Measurements from ENCODE around the gene ASB18.

Gene ASB18

DNA sequence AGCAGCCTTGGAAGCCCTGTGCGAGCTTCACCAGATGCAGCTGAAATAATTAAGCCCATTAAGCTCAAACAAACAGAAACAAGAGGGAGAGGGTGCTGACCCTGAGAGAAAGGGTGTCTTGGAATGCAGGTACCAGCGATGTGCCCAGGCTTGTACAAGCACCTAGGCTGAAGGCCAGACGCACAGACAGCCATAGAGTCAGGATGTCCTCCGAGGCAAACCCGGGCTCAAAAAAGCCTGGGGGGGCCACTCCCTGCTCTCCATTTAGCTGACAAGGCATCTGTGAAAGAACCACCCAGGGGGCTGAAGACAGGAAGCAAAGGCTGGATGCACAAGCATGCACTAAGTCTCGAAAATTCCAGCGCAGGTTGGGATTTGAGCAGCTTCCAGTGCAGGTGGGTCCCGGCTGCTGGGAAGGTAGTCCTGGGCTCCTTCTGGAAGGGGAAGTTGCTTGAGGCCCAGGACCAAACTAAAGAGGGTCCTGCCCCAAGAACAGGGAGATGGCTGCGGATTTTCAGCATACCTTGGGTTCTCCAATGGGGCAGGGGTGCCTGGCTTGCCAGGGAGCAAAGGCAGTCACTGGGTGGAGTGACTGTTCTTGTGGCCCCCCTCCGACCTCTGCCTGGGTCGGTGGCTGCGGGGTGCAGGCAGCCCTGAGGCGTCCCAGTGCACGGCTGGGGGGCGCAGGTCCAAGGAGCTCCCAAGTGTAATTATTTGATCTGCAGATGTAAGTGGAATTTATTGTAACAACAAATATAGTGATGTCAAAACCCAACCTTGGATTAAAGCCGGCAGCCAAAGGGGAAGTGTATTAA is 102.0 kb downstream of the ASB18 start:
- Histone ChIP-seq H3K9me3 (ENCODE audit: control insufficient read depth, insufficient read depth, low read length) (no peaks in the 10 kb centered on the region), H3K27ac (ENCODE audit: low read depth, low read length) (no peak overlapping the region), H3K4me3 (ENCODE audit: low read depth, low read length) (no peak overlapping the region), H3K9ac (ENCODE audit: low read depth, low read length) (no peak overlapping the region), H3K36me3 (ENCODE audit: control insufficient read depth, insufficient read depth, low read length) (no peaks in the 10 kb centered on the region), H3K27me3 (ENCODE audit: control insufficient read depth, insufficient read depth, low read length) (peaks cover 99% of the 10 kb centered on the region), H3K4me1 (ENCODE audit: control insufficient read depth, insufficient read depth, low read length) (peaks cover 50% of the 10 kb centered on the region)

DNA sequence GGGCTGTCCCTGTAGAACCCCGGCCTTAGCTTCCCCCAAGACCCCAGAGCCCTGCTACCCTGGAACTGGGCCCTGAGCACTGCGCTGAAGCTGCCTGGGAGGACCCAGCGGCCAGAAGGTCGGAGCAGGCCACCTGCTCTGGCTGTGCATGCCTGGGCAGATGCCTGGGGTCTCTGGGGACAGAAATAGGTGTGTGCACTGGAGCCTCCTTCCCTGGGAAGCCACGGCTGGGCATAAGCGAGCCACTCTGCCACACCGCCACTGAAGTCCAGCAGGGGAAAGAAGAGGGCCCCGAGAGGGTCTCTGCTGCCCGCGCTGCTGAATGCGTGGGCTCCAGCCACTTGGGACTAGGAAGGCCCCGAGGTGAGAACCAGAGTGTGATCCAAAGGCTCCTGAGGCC is 102.7 kb downstream of the ASB18 start:
- no peak overlapping the region for H3K4me3 ChIP-seq (ENCODE audit: low read depth, low read length)
- peaks cover 99% of the 10 kb centered on the region for H3K27me3 ChIP-seq (ENCODE audit: control insufficient read depth, insufficient read depth, low read length)
- no peak overlapping the region for H3K9ac ChIP-seq (ENCODE audit: low read depth, low read length)
- no peaks in the 10 kb centered on the region for H3K36me3 ChIP-seq (ENCODE audit: control insufficient read depth, insufficient read depth, low read length)
- H3K27ac ChIP-seq (ENCODE audit: low read depth, low read length): no peak overlapping the region
- H3K4me1 ChIP-seq (ENCODE audit: control insufficient read depth, insufficient read depth, low read length): peaks cover 45% of the 10 kb centered on the region
- H3K9me3 ChIP-seq (ENCODE audit: control insufficient read depth, insufficient read depth, low read length): no peaks in the 10 kb centered on the region

DNA sequence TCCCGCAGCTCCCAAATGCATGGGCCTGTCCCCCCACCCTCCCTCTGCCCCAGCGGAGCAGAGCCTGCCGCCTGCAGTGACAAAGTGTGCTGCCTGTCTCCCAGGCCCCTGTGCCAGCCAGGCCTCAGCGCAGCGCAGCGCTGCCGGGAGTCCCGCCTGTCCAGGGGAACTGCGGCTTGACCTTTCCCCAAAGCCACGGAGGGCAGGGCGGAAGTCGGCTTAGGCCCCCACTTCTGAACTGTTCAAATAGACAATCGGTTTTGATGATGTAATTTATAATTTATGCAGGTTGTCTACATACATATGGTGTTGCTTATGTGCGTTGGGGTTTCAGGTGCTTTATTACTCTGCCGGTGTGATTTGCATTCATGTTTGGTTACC is 103.1 kb downstream of the ASB18 start:
- Histone ChIP-seq H3K27me3 (ENCODE audit: control insufficient read depth, insufficient read depth, low read length) (peaks cover 99% of the 10 kb centered on the region), H3K4me3 (ENCODE audit: low read depth, low read length) (no peak overlapping the region), H3K9ac (ENCODE audit: low read depth, low read length) (no peak overlapping the region), H3K27ac (ENCODE audit: low read depth, low read length) (no peak overlapping the region), H3K4me1 (ENCODE audit: control insufficient read depth, insufficient read depth, low read length) (peaks cover 45% of the 10 kb centered on the region), H3K36me3 (ENCODE audit: control insufficient read depth, insufficient read depth, low read length) (no peaks in the 10 kb centered on the region), H3K9me3 (ENCODE audit: control insufficient read depth, insufficient read depth, low read length) (no peaks in the 10 kb centered on the region)

DNA sequence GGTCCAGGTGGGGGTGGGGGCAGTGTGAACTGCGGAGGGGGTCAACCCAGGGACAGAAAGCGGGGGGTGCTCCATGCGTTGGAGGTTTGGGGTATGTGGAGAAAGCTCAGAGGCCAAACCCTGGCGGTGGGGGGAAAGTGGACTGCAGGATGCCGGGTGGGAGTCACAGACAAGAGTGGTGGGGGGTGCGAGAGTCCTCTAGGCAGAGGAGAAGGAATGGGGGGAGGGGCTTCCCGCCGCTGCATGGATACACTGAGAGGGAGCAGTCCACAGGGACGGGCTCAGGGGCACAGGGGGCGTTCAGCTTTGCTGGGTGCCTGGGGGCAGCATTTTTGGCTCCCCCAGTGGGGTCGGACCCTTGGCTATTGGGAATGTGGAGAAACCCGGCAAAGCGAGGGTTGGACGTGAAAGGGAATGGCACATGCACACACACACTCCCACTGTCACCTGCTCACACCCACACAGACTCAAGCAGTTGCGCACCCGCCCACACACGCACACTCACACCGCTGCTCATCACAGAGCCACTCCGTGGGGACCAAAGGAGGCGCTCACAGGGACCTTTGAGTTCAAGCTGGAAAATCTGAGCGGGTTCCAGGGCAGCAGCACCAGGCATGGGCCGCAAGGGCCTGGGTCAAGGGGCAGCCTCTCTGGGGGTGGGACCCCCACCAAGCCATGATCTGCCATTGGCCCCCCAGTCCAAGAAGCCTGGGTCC is 103.7 kb downstream of the ASB18 start:
- H3K36me3 ChIP-seq (ENCODE audit: control insufficient read depth, insufficient read depth, low read length): no peaks in the 10 kb centered on the region
- peaks cover 45% of the 10 kb centered on the region for H3K4me1 ChIP-seq (ENCODE audit: control insufficient read depth, insufficient read depth, low read length)
- H3K4me3 ChIP-seq (ENCODE audit: low read depth, low read length): no peak overlapping the region
- H3K9ac ChIP-seq (ENCODE audit: low read depth, low read length): no peak overlapping the region
- peaks cover 99% of the 10 kb centered on the region for H3K27me3 ChIP-seq (ENCODE audit: control insufficient read depth, insufficient read depth, low read length)
- no peaks in the 10 kb centered on the region for H3K9me3 ChIP-seq (ENCODE audit: control insufficient read depth, insufficient read depth, low read length)
- no peak overlapping the region for H3K27ac ChIP-seq (ENCODE audit: low read depth, low read length)

DNA sequence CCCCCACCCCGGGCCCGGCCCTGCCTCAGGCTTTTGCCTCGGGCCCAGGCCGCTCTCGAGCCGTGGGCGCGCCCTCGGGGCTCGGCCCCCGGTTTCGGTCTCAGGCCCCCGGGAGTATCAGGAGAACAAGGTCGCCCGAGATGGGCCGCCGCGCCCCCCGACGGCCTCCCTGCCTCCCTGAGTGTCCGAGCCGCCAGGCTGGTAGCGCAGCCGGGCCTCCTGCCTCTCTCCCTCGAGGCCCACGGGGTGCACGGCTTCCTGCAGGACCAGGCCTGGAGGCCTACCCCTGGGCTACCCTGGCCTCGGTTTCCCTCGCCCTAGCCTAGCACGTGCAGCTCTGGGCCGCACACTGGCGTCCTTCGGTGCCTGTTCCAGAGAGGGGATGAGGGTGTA is 104.4 kb downstream of the ASB18 start:
- H3K4me1 ChIP-seq (ENCODE audit: control insufficient read depth, insufficient read depth, low read length): peaks cover 40% of the 10 kb centered on the region
- no peak overlapping the region for H3K4me3 ChIP-seq (ENCODE audit: low read depth, low read length)
- no peak overlapping the region for H3K9ac ChIP-seq (ENCODE audit: low read depth, low read length)
- H3K9me3 ChIP-seq (ENCODE audit: control insufficient read depth, insufficient read depth, low read length): no peaks in the 10 kb centered on the region
- H3K27me3 ChIP-seq (ENCODE audit: control insufficient read depth, insufficient read depth, low read length): peaks cover 99% of the 10 kb centered on the region
- H3K27ac ChIP-seq (ENCODE audit: low read depth, low read length): peak overlapping the region; percentile 31
- no peaks in the 10 kb centered on the region for H3K36me3 ChIP-seq (ENCODE audit: control insufficient read depth, insufficient read depth, low read length)

DNA sequence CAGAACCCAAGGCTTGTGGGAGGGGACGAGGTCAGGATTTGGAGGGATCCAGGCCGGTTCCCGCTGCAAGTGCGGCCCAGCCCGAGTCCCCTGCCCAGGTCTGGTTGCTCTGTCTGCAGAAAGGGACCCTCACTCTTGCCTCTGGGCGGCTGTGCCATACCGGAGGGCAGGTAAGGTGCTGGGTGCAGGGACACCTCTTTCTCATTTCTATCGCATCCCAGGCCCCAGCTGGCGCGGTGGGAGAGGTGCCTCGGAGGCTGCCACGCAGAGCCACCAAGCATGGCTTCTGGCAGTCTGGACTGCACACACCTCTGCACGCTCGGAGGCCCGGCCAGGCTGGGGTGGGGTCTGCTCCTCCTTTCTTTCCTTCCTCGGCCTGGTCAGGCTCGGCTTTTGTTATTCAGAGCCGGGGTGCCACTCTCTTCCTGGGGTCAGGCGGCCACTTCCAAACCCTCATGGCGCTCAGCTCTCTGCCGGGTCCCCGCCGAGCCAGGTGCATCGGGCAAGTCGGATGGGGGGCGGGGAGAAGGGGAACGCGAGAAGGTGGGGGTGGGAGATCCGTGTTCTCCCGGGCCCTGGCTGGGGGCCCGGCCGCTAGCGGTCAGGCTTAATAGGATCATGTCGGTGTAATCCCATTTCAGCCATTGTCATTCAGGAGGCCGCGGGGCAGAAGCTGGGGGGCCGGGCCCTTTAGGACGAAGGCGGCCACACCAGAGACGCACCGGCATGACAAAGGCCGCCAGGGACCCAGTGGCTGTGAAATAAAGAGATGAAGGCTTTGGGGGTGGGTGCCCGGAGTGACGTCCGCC is 105.0 kb downstream of the ASB18 start:
- no peak overlapping the region for H3K4me3 ChIP-seq (ENCODE audit: low read depth, low read length)
- H3K27ac ChIP-seq (ENCODE audit: low read depth, low read length): peak overlapping the region; percentile 31
- no peaks in the 10 kb centered on the region for H3K9me3 ChIP-seq (ENCODE audit: control insufficient read depth, insufficient read depth, low read length)
- no peak overlapping the region for H3K9ac ChIP-seq (ENCODE audit: low read depth, low read length)
- peaks cover 38% of the 10 kb centered on the region for H3K4me1 ChIP-seq (ENCODE audit: control insufficient read depth, insufficient read depth, low read length)
- no peaks in the 10 kb centered on the region for H3K36me3 ChIP-seq (ENCODE audit: control insufficient read depth, insufficient read depth, low read length)
- H3K27me3 ChIP-seq (ENCODE audit: control insufficient read depth, insufficient read depth, low read length): peaks cover 99% of the 10 kb centered on the region

DNA sequence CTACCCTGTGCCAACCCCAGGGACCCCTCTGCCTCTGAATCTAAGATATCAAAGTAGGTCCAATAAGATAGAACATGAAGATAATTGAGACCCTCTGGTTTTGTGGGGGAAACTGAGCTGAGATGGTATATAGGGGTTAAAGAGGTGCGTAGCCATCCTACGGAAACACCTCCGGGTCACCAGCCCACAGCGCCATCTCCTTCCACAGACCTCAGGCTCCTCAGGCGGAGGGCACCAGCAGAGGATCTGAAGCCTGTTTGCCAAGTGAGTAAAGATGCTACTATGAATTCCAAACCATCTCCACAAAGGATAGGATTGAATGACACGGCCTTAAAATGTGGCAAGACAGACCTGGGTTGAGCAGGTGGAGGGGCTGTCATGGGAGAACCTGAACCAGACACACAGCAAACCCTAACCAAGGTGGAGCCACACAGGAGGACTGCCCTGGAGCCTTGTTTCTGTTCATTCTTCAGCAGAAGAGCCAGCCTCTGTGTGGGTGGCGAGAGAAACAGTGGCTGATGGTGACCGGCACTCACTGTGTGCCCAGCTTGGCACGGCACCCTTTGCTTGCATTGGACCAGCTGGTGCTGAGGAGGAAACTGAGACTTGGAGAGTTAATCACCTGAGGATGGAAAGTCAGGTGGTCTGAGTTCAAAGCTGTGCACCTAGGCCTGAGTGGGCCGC is 106.2 kb downstream of the ASB18 start:
- no peak overlapping the region for H3K4me3 ChIP-seq (ENCODE audit: low read depth, low read length)
- H3K9ac ChIP-seq (ENCODE audit: low read depth, low read length): no peak overlapping the region
- no peak overlapping the region for H3K27ac ChIP-seq (ENCODE audit: low read depth, low read length)
- no peaks in the 10 kb centered on the region for H3K9me3 ChIP-seq (ENCODE audit: control insufficient read depth, insufficient read depth, low read length)
- peaks cover 38% of the 10 kb centered on the region for H3K4me1 ChIP-seq (ENCODE audit: control insufficient read depth, insufficient read depth, low read length)
- H3K36me3 ChIP-seq (ENCODE audit: control insufficient read depth, insufficient read depth, low read length): no peaks in the 10 kb centered on the region
- H3K27me3 ChIP-seq (ENCODE audit: control insufficient read depth, insufficient read depth, low read length): peaks cover 88% of the 10 kb centered on the region

DNA sequence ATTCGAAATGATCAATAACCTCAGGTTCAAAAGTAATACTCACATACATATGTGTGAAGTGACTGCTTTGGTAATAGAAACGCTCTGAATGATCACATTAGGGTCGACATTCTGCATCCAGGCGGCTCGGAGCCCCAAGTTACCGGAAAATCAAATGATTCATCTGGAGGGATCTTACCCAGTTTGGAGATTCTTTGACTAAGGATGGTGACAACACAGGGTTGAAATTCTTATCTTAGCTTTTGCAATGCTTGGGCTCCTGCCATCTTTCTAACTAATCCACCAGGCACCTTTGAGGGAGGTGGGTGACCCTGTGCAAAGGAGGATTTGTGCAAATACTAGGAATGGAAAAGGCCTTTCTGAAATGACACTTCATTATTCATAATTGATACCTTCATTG is 106.8 kb downstream of the ASB18 start:
- H3K36me3 ChIP-seq (ENCODE audit: control insufficient read depth, insufficient read depth, low read length): no peaks in the 10 kb centered on the region
- no peaks in the 10 kb centered on the region for H3K9me3 ChIP-seq (ENCODE audit: control insufficient read depth, insufficient read depth, low read length)
- H3K4me1 ChIP-seq (ENCODE audit: control insufficient read depth, insufficient read depth, low read length): peaks cover 32% of the 10 kb centered on the region
- no peak overlapping the region for H3K4me3 ChIP-seq (ENCODE audit: low read depth, low read length)
- H3K27ac ChIP-seq (ENCODE audit: low read depth, low read length): no peak overlapping the region
- no peak overlapping the region for H3K9ac ChIP-seq (ENCODE audit: low read depth, low read length)
- peaks cover 82% of the 10 kb centered on the region for H3K27me3 ChIP-seq (ENCODE audit: control insufficient read depth, insufficient read depth, low read length)

DNA sequence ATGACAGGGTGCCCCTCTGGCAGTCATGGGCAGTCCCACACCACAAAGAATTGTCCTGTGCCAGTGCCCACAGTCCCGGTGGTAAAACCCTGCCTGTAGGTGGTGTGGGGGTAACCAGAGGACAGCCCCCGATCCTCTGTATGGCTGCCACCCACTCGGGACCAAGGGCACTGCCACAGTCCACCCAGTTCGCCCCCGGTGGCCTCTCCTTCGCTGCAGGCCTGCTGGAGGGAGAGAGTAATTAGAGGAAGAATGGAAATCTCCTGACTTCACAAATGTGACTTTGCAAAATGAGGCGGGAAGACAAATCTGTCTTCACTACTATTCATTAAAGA is 107.4 kb downstream of the ASB18 start:
- no peak overlapping the region for H3K4me3 ChIP-seq (ENCODE audit: low read depth, low read length)

DNA sequence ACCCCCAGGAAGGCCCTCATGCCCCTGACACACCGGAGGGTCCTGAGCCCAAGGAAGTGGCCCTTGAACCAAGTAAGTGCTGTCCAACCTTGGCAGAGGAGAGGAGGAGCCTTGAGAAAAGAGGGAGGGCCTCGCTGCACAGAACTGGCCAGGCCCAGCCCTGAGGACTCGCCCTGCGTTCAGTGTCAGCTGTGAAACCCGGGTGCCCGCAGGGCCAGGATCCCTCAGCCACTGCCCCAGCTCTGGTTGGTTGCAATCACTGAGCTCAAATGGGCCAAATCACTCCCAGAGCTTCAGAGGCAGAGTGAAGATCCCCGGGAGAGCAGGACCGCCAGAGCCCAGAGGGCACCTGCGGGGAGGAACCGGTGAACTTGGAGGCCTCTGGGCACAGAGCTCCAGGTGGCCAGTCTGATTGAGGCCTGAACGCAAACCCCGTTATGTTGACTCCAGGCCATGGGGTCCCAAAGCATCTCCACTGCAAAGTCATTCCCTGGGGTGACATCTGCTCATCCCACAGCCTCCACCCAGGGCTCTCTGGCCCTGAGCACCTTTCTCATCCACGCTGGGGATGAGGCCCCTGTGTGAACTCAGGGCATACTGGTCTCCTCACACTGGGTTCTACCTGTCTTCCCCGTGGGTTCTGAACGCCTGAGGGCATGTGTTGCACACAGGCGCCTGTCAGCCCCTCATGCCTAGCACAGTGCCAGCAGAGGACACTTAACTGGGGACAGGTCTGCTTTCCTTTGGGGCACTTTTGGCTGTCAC is 107.9 kb downstream of the ASB18 start:
- H3K27ac ChIP-seq (ENCODE audit: low read depth, low read length): no peak overlapping the region
- peaks cover 21% of the 10 kb centered on the region for H3K4me1 ChIP-seq (ENCODE audit: control insufficient read depth, insufficient read depth, low read length)
- peaks cover 71% of the 10 kb centered on the region for H3K27me3 ChIP-seq (ENCODE audit: control insufficient read depth, insufficient read depth, low read length)
- no peak overlapping the region for H3K9ac ChIP-seq (ENCODE audit: low read depth, low read length)
- H3K9me3 ChIP-seq (ENCODE audit: control insufficient read depth, insufficient read depth, low read length): no peaks in the 10 kb centered on the region
- no peaks in the 10 kb centered on the region for H3K36me3 ChIP-seq (ENCODE audit: control insufficient read depth, insufficient read depth, low read length)
- no peak overlapping the region for H3K4me3 ChIP-seq (ENCODE audit: low read depth, low read length)

More for the DNA sequence above, 107.4 kb downstream of the ASB18 start:
- H3K27me3 ChIP-seq (ENCODE audit: control insufficient read depth, insufficient read depth, low read length): peaks cover 76% of the 10 kb centered on the region
- H3K4me1 ChIP-seq (ENCODE audit: control insufficient read depth, insufficient read depth, low read length): peaks cover 27% of the 10 kb centered on the region
- no peak overlapping the region for H3K27ac ChIP-seq (ENCODE audit: low read depth, low read length)
- H3K9ac ChIP-seq (ENCODE audit: low read depth, low read length): no peak overlapping the region
- H3K9me3 ChIP-seq (ENCODE audit: control insufficient read depth, insufficient read depth, low read length): no peaks in the 10 kb centered on the region
- H3K36me3 ChIP-seq (ENCODE audit: control insufficient read depth, insufficient read depth, low read length): no peaks in the 10 kb centered on the region
